HL-60 (cell line): Measurements from ENCODE around the gene FMN1.

Experiments used
- DNase-seq, 2 experiments: peaks; one replicate each; pipeline ENCODE4 v3.0.0-alpha.2; 2010 to 2020; ENCODE audit warnings: low read depth in 1 of 2, low spot score in 1 of 2
- H3K27ac ChIP-seq: fragments of 250-450 bp; sonication (Bioruptor Pico); replicated peaks from 2 replicates; pipeline ENCODE4 v1.5.1; 2020; ENCODE audit warnings: mild to moderate bottlenecking, moderate library complexity
- H3K27me3 ChIP-seq: fragments of 250-450 bp; sonication (Bioruptor Pico); 2 replicates; pipeline ENCODE4 v1.5.1; 2021; ENCODE audit warnings: mild to moderate bottlenecking, moderate library complexity; ENCODE audit not compliant: insufficient read depth, poor library complexity, severe bottlenecking
- H3K4me3 ChIP-seq: replicated peaks from 2 replicates; pipeline ENCODE4 v1.5.1; 2011; ENCODE audit warnings: mild to moderate bottlenecking, control low read depth, low read length; ENCODE audit not compliant: insufficient read depth
- CTCF ChIP-seq: IDR thresholded peaks from one replicate; pipeline ENCODE4 v1.5.1; 2011; ENCODE audit warnings: low read length, control low read depth, inconsistent platforms; ENCODE audit not compliant: insufficient read depth
- GABPA ChIP-seq: IDR thresholded peaks from 2 replicates; pipeline ENCODE4 v1.6.1; 2012; ENCODE audit warnings: low read depth
- POLR2AphosphoS5 ChIP-seq: IDR thresholded peaks from 2 replicates; pipeline ENCODE4 v1.6.1; 2012; ENCODE audit warnings: low read depth
- REST ChIP-seq: IDR thresholded peaks from 2 replicates; pipeline ENCODE4 v1.6.1; 2012; ENCODE audit warnings: low read depth; ENCODE audit not compliant: insufficient replicate concordance
- SPI1 ChIP-seq: IDR thresholded peaks from 2 replicates; pipeline ENCODE4 v1.6.1; 2012; ENCODE audit warnings: low read depth, mild to moderate bottlenecking, borderline replicate concordance

Gene FMN1

GRCh38 chr15:32818758-32819447 lies 375.6 kb downstream of the FMN1 start:
- TF ChIP-seq REST (no peak), SPI1 (no peak), CTCF (no peak), POLR2AphosphoS5 (no peak), GABPA (no peak)
- peaks cover 6% of the 10 kb centered on the region for H3K27me3 ChIP-seq
- H3K27ac ChIP-seq = no peak overlapping the region
- no peak overlapping the region for H3K4me3 ChIP-seq
- DNase-seq = no peak

GRCh38 chr15:32817577-32817976 lies 376.9 kb downstream of the FMN1 start:
- no peak overlapping the region for H3K27ac ChIP-seq
- TF ChIP-seq REST (no peak), GABPA (no peak), POLR2AphosphoS5 (no peak), SPI1 (no peak), CTCF (no peak)
- no peak overlapping the region for H3K4me3 ChIP-seq
- no peak for DNase-seq
- H3K27me3 ChIP-seq = peaks cover 6% of the 10 kb centered on the region

GRCh38 chr15:32807331-32807730 lies 387.2 kb downstream of the FMN1 start:
- H3K27ac ChIP-seq = no peak overlapping the region
- TF ChIP-seq CTCF (no peak), POLR2AphosphoS5 (no peak), SPI1 (no peak), GABPA (no peak), REST (no peak)
- no peak overlapping the region for H3K4me3 ChIP-seq
- no peaks in the 10 kb centered on the region for H3K27me3 ChIP-seq
- no peak for DNase-seq
